Measurements from ENCODE around the gene CDX2.

DNA sequence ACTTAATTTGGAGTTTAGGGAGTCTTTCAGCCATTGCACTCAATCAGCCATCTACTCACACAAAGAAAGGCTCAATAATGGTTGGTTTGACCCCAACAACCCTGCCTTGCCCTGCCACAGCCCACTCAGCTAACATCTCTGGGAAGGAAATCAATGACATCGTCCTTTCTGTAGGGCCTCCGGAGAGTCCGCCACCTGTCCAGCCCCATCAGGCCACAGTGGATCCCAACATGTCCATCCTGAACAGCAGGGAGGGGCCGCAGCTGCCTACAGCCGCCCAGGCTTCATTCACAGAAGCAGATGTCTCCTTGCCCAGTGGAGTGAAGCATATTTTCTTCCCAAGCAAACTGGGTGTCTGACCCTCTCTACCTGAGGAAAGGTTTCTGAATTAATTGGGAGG lies 4.2 kb upstream of the CDX2 start:
- TF ChIP-seq, protein P1, sequence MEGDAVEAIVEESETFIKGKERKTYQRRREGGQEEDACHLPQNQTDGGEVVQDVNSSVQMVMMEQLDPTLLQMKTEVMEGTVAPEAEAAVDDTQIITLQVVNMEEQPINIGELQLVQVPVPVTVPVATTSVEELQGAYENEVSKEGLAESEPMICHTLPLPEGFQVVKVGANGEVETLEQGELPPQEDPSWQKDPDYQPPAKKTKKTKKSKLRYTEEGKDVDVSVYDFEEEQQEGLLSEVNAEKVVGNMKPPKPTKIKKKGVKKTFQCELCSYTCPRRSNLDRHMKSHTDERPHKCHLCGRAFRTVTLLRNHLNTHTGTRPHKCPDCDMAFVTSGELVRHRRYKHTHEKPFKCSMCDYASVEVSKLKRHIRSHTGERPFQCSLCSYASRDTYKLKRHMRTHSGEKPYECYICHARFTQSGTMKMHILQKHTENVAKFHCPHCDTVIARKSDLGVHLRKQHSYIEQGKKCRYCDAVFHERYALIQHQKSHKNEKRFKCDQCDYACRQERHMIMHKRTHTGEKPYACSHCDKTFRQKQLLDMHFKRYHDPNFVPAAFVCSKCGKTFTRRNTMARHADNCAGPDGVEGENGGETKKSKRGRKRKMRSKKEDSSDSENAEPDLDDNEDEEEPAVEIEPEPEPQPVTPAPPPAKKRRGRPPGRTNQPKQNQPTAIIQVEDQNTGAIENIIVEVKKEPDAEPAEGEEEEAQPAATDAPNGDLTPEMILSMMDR (IDR thresholded peaks at IDR 0.05; ENCODE audit: low read depth, low read length, poor library complexity, severe bottlenecking) = no peak
- no peak for TF ChIP-seq EZH2phosphoT487 (IDR thresholded peaks at IDR 0.05; ENCODE audit: borderline replicate concordance, low read length)
